IMR-90 (cell line): ENCODE results near the gene METTL24.

Source experiments
- BHLHE40 ChIP-seq: fragments of 150-350 bp; IDR thresholded peaks from 2 replicates; pipeline ENCODE4 v1.6.1; 2016; ENCODE audit warnings: mild to moderate bottlenecking, low read depth, low read length
- CEBPB ChIP-seq: IDR thresholded peaks from 2 replicates; pipeline ENCODE4 v1.6.1; 2012; ENCODE audit warnings: low read depth, low read length, improper control_type of control experiment
- CTCF ChIP-seq: conservative IDR thresholded peaks from 2 replicates; pipeline ENCODE4 v1.5.1; 2012; ENCODE audit warnings: mild to moderate bottlenecking, low read depth, low read length, improper control_type of control experiment
- FOS ChIP-seq: fragments of 150-350 bp; IDR thresholded peaks from 2 replicates; pipeline ENCODE4 v1.6.1; 2016; ENCODE audit warnings: low read depth, low read length
- MAFK ChIP-seq: IDR thresholded peaks from 2 replicates; pipeline ENCODE4 v1.6.1; 2012; ENCODE audit warnings: low read depth, low read length, improper control_type of control experiment
- MAZ ChIP-seq: IDR thresholded peaks from 2 replicates; pipeline ENCODE4 v1.6.1; 2012; ENCODE audit warnings: low read depth, mild to moderate bottlenecking, low read length, improper control_type of control experiment, moderate library complexity, borderline replicate concordance
- MXI1 ChIP-seq: IDR thresholded peaks from 2 replicates; pipeline ENCODE4 v1.6.1; 2012; ENCODE audit warnings: low read depth, mild to moderate bottlenecking, low read length, moderate library complexity, borderline replicate concordance
- NFE2L2 ChIP-seq: fragments of 150-350 bp; IDR thresholded peaks from 2 replicates; pipeline ENCODE4 v1.6.1; 2016; ENCODE audit warnings: low read depth, mild to moderate bottlenecking, low read length
- POLR2A ChIP-seq: IDR thresholded peaks from 2 replicates; pipeline ENCODE4 v1.6.1; 2012; ENCODE audit warnings: mild to moderate bottlenecking, low read depth, low read length
- RAD21 ChIP-seq: IDR thresholded peaks from 2 replicates; pipeline ENCODE4 v1.6.1; 2012; ENCODE audit warnings: low read length, improper control_type of control experiment
- RFX5 ChIP-seq: IDR thresholded peaks from 2 replicates; pipeline ENCODE4 v1.8.0; 2012; ENCODE audit warnings: low read depth, mild to moderate bottlenecking, low read length, moderate library complexity
- SMC3 ChIP-seq: fragments of 150-350 bp; IDR thresholded peaks from 2 replicates; pipeline ENCODE4 v1.6.1; 2016; ENCODE audit warnings: low read depth, mild to moderate bottlenecking, antibody characterized with exemption, low read length, moderate library complexity

GRCh38 chr6:110318971-110319370 lies 39.2 kb downstream of the METTL24 start:
- TF ChIP-seq RFX5 = no peak
- no peak for TF ChIP-seq CTCF
- no peak for TF ChIP-seq POLR2A
- no peak for TF ChIP-seq MAFK
- no peak for TF ChIP-seq MXI1
- TF ChIP-seq RAD21 = no peak
- TF ChIP-seq SMC3 = no peak
- no peak for TF ChIP-seq NFE2L2
- TF ChIP-seq BHLHE40 = no peak
- TF ChIP-seq MAZ = no peak
- no peak for TF ChIP-seq FOS
- TF ChIP-seq CEBPB = no peak
